Activated CD8-positive, alpha-beta memory T cell treated with anti-CD3 and anti-CD28 coated beads, Interleukin-2, amount 50 U/mL, for 48 hours (primary cell): ENCODE data around the gene IQCC.

Source experiments
- DNase-seq: peaks from one replicate; pipeline ENCODE4 v3.0.0-alpha.2; 2020

The IQCC gene

DNA sequence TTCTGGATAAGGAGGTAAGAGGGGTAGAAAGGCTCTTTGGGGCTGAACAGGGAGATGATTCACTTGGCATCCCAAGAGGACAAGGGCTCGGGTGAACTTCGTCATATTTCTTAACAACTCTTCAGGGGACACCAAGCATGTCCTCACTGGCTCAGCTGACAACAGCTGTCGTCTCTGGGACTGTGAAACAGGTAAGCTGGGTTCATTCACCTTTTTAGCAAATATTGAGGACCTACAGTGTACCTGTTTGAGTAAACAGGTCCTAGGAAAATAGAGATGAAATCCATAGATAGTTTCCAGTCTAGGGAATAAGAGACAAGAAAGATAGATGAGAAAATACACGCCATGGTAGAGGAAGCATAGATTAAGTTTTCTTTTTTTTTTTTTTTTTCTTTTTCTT is 18.8 kb downstream of the IQCC start:
- no peak for DNase-seq

DNA sequence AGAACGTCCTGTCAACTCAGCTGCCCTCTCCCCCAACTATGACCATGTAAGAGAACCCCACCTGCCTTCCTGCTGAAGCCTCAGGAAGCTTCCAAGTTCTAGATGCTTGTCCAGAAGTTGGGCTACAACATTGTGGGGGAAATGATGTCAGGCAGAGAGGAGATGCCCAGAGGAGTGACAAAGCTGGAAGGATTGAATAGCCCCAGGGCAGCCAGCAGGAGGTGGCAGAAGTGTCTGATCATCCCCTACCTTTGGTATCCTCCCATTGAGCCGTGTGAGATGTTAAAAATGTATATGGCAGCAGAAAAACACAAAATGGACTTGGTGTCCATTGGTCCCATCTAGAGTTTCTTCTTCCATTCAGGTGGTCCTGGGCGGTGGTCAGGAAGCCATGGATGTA is 23.3 kb downstream of the IQCC start:
- no peak for DNase-seq

GRCh38 chr1:32231843-32232432 is 26.5 kb downstream of the IQCC start:
- no peak for DNase-seq

- DNase-seq, result no peak
These were observed 27.3 kb downstream of the IQCC start for GRCh38 chr1:32232558-32233304.

GRCh38 chr1:32234792-32235191 is 29.3 kb downstream of the IQCC start:
- no peak for DNase-seq

- DNase-seq, result no peak
These were observed 33.9 kb downstream of the IQCC start for GRCh38 chr1:32239337-32239736.

- DNase-seq, result no peak
These were observed 34.3 kb downstream of the IQCC start for GRCh38 chr1:32239790-32240139.

- peak; percentile 80 for DNase-seq
These were observed 34.9 kb downstream of the IQCC start for GRCh38 chr1:32240140-32240951.

DNA sequence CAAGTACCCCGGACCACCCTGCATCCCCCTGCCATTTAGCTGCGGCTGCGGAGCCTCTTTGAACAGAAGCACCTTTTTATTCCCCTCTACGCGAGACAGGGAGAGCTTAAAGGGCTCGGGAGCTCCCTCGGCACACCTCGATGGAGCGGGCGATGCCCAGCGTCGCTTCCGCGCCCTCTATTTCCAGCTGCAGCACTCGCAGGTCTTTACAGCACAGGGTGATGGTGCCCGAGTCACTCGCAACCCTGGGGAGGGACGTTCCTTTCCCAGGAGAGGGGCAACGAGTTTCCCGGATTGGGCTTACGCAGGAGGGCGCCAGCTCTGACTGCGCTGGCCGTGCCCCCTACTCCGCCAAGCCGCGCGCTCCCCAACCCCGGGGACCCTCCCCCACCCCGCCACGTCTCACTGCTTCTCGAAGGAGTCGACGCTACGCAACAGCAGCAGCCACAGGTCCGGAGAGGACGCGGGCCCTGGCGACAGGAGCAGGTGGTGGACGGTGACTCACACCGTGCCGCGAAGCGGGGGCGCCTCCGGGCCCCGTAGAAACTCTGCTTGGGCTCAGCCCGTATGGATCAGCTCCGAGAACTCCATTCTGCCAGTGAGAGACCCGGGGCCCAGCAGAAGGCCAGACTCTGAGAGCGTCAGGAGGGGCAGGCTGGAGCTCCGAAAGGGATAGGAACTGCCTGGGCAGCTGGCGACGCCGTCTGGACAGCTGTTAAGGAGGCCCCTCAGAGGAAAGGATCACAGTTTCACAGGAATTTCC is 35.7 kb downstream of the IQCC start:
- DNase-seq, result no peak

DNA sequence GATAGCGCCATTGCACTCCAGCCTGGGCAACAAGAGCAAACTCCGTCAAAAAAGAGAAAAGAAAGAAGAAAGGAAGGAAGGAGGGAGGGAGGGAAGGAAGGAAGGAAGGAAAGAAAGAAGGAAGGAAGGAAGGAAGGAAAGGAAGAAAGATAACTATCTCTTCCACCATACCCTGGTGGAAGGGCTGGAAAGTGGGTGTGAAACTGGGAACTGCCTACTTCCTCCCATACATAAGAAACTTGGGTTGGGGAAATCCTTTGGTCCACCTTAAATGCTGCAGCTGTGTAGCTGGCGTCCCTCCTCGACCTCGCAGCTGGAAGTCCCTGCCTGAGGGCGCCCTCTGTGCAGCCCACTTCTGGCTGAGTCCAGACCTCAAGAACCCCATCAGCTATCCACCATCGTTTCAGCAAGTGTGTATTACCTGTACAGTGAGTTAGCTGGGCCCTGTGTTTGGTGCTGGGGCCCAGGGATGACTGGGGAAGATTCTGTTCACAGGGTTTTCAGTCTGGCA is 36.9 kb downstream of the IQCC start:
- DNase-seq, result no peak

GRCh38 chr1:32246888-32247273 is 41.4 kb downstream of the IQCC start, which contains the start of gene FAM167B:
TSS of gene FAM167B (plus strand) at chr1:32247222. CDS start at chr1:32247422, 200 bp downstream.
- no peak for DNase-seq

DNA sequence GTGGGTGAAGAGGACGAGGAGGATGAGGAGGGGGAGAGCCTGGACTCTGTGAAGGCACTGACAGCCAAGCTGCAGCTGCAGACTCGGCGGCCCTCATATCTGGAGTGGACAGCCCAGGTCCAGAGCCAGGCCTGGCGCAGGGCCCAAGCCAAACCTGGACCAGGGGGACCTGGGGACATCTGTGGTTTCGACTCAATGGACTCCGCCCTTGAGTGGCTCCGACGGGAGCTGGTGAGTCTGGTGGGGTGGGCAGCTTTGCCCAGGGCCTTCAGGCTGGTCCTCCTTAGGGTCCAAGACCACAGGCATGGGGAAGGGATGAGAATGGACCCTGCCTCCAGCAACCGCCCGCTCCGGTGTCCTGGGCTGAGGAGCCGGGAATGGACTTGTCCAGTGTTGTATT is 42.0 kb downstream of the IQCC start:
- no peak for DNase-seq

DNA sequence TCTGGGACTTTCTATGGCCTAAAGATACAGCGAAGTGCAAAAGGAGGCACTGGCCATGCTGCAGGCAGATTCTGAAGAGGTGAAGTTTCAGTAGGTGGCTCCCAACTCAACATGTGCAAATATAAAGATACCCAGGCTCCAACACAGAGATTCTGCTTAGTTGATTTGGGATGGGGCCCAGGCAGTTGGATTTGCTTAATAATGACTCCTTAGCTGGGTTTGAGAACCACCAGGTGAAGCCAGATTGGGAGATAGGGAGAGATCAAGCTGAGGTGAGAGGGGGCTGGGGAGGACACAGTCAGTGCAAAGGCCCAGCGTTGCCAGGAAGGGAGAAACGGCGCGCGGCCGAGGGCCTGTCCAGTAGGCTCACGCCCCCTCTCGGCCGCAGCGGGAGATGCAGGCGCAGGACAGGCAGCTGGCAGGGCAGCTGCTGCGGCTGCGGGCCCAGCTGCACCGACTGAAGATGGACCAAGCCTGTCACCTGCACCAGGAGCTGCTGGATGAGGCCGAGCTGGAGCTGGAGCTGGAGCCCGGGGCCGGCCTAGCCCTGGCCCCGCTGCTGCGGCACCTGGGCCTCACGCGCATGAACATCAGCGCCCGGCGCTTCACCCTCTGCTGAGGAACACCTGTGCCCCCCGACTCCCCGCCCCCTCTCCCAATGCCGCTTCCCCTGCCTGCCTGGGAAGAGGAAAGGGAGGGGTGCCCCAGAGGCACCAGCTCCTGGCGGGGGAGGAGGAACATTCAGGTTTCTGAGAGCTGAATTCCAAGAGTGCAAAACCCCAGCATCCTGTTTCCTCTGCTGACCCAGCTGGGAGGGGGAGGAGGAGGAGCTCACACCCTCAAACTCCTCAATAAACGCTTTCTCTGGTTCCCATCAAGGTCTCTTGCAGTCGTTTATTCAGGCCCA is 42.8 kb downstream of the IQCC start:
- peak; percentile 93 for DNase-seq

DNA sequence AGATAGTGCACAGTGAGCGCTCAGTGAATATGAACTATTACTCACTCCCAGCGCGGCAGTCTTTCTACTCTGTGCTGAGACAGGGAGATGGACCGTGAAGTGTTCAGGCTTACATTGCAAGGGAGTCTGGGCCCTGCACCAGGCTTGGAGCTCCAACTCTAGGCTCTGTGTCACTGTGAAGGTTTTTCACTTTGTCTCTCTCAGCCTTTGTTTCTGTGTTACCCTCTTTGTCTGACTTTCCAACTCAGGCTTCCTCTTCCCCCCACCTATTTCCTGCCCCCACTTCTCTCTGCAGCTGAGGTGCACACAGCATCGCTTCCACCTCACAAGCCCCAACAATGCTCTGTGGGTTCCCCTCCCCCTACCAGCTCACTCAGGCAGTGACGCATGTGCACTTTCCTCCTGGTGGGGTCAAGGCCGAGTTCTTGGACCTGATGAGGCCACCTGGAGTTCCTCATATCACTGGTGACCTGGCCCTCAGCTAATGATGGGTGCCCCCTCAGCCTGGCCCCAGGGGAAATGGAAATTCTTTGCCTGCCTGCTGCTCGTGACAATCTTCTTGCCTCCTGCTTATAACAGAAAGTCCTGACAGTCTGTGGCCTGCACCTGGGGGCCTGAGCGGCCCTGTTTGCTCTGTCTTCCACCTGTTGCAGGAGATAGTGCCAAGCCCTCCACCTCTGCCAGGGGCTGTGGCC is 44.5 kb downstream of the IQCC start:
- DNase-seq, result peak; percentile 84

GRCh38 chr1:32250893-32251716 is 45.6 kb downstream of the IQCC start, which contains the start of gene LCK:
TSS of gene LCK (plus strand) at chr1:32251265. CDS start at chr1:32274330, 23,065 bp downstream.
- DNase-seq, result peak; percentile 88

GRCh38 chr1:32255072-32256071 is 49.9 kb downstream of the IQCC start:
- DNase-seq, result no peak

GRCh38 chr1:32256473-32257226 is 51.2 kb downstream of the IQCC start:
- DNase-seq, result no peak

DNA sequence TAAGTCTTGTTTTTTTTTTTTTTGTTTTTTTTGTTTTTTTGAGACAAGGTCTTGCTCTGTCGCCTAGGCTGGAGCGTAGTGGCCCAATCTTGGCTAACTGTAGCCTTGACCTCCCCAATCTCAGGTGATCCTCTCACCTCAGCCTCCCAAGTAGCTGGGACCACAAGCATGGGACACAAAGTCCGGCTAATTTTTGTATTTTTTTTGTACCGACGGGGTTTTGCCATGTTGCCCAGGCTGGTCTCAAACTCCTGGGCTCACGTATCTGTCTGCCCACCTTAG is 51.7 kb downstream of the IQCC start:
- no peak for DNase-seq
